IPS-20b (cell line): ENCODE data around the gene GOLGA8B.

Source experiments
- H3K27ac ChIP-seq: one replicate; pipeline ENCODE4 v1.5.1; 2013; ENCODE audit warnings: low read length
- H3K27me3 ChIP-seq: 2 replicates; pipeline ENCODE4 v1.6.1; 2013; ENCODE audit warnings: mild to moderate bottlenecking, low read length, inconsistent platforms; ENCODE audit not compliant: insufficient read depth
- H3K36me3 ChIP-seq: 2 replicates; pipeline ENCODE4 v1.6.1; 2013; ENCODE audit warnings: low read depth, mild to moderate bottlenecking, inconsistent platforms, low read length, moderate library complexity; ENCODE audit not compliant: insufficient read depth
- H3K4me1 ChIP-seq: 2 replicates; pipeline ENCODE4 v1.6.1; 2013; ENCODE audit warnings: mild to moderate bottlenecking, control low read depth, inconsistent platforms, low read length, moderate library complexity; ENCODE audit not compliant: insufficient read depth
- H3K4me3 ChIP-seq: 2 replicates; pipeline ENCODE4 v1.5.1; 2013; ENCODE audit warnings: mild to moderate bottlenecking, low read length, inconsistent platforms
- H3K9ac ChIP-seq: 2 replicates; pipeline ENCODE4 v1.6.1; 2013; ENCODE audit warnings: low read depth, mild to moderate bottlenecking, inconsistent platforms, low read length, moderate library complexity
- H3K9me3 ChIP-seq: 2 replicates; pipeline ENCODE4 v1.6.1; 2013; ENCODE audit warnings: mild to moderate bottlenecking, low read depth, low read length, inconsistent platforms; ENCODE audit not compliant: insufficient read depth

The GOLGA8B gene

GRCh38 chr15:34610354-34610753, 26.9 kb upstream of the GOLGA8B start:
- Histone ChIP-seq H3K27ac (no peak overlapping the region), H3K27me3 (no peaks in the 10 kb centered on the region), H3K9me3 (no peaks in the 10 kb centered on the region), H3K4me1 (no peaks in the 10 kb centered on the region), H3K36me3 (no peaks in the 10 kb centered on the region), H3K4me3 (no peak overlapping the region), H3K9ac (no peak overlapping the region)

GRCh38 chr15:34609102-34610057, 25.9 kb upstream of the GOLGA8B start:
- H3K36me3 ChIP-seq = no peaks in the 10 kb centered on the region
- no peak overlapping the region for H3K4me3 ChIP-seq
- H3K4me1 ChIP-seq = no peaks in the 10 kb centered on the region
- no peak overlapping the region for H3K27ac ChIP-seq
- no peaks in the 10 kb centered on the region for H3K27me3 ChIP-seq
- no peak overlapping the region for H3K9ac ChIP-seq
- no peaks in the 10 kb centered on the region for H3K9me3 ChIP-seq

- Histone ChIP-seq H3K9ac (no peak overlapping the region), H3K27ac (no peak overlapping the region), H3K9me3 (no peaks in the 10 kb centered on the region), H3K27me3 (no peaks in the 10 kb centered on the region), H3K4me1 (no peaks in the 10 kb centered on the region), H3K36me3 (no peaks in the 10 kb centered on the region), H3K4me3 (no peak overlapping the region)
Observed at GRCh38 chr15:34608517-34608916, 25.1 kb upstream of the GOLGA8B start.

GRCh38 chr15:34607832-34608231, 24.4 kb upstream of the GOLGA8B start:
- H3K4me1 ChIP-seq = no peaks in the 10 kb centered on the region
- H3K36me3 ChIP-seq = no peaks in the 10 kb centered on the region
- no peak overlapping the region for H3K9ac ChIP-seq
- no peaks in the 10 kb centered on the region for H3K9me3 ChIP-seq
- no peak overlapping the region for H3K27ac ChIP-seq
- no peak overlapping the region for H3K4me3 ChIP-seq
- H3K27me3 ChIP-seq = no peaks in the 10 kb centered on the region

- Histone ChIP-seq H3K4me3 (no peak overlapping the region), H3K4me1 (no peaks in the 10 kb centered on the region), H3K36me3 (no peaks in the 10 kb centered on the region), H3K27me3 (no peaks in the 10 kb centered on the region), H3K9me3 (no peaks in the 10 kb centered on the region), H3K27ac (no peak overlapping the region), H3K9ac (no peak overlapping the region)
Observed at GRCh38 chr15:34606545-34606944, 23.1 kb upstream of the GOLGA8B start.

GRCh38 chr15:34606131-34606530, 22.7 kb upstream of the GOLGA8B start:
- H3K36me3 ChIP-seq = no peaks in the 10 kb centered on the region
- H3K9ac ChIP-seq = no peak overlapping the region
- no peak overlapping the region for H3K27ac ChIP-seq
- no peaks in the 10 kb centered on the region for H3K27me3 ChIP-seq
- no peaks in the 10 kb centered on the region for H3K9me3 ChIP-seq
- H3K4me1 ChIP-seq = no peaks in the 10 kb centered on the region
- no peak overlapping the region for H3K4me3 ChIP-seq

- Histone ChIP-seq H3K27me3 (no peaks in the 10 kb centered on the region), H3K4me3 (no peak overlapping the region), H3K9ac (no peak overlapping the region), H3K4me1 (no peaks in the 10 kb centered on the region), H3K9me3 (no peaks in the 10 kb centered on the region), H3K27ac (no peak overlapping the region), H3K36me3 (no peaks in the 10 kb centered on the region)
Observed at GRCh38 chr15:34603095-34603494, 19.6 kb upstream of the GOLGA8B start.

- no peaks in the 10 kb centered on the region for H3K9me3 ChIP-seq
- no peak overlapping the region for H3K9ac ChIP-seq
- H3K27me3 ChIP-seq = no peaks in the 10 kb centered on the region
- no peaks in the 10 kb centered on the region for H3K36me3 ChIP-seq
- H3K27ac ChIP-seq = no peak overlapping the region
- H3K4me1 ChIP-seq = no peaks in the 10 kb centered on the region
- no peak overlapping the region for H3K4me3 ChIP-seq
Observed at GRCh38 chr15:34600923-34601322, 17.5 kb upstream of the GOLGA8B start.

GRCh38 chr15:34598799-34599585, 15.5 kb upstream of the GOLGA8B start:
- Histone ChIP-seq H3K9ac (no peak overlapping the region), H3K27me3 (no peaks in the 10 kb centered on the region), H3K27ac (no peak overlapping the region), H3K4me1 (no peaks in the 10 kb centered on the region), H3K36me3 (no peaks in the 10 kb centered on the region), H3K9me3 (no peaks in the 10 kb centered on the region), H3K4me3 (no peak overlapping the region)

GRCh38 chr15:34597316-34597715, 13.9 kb upstream of the GOLGA8B start:
- no peak overlapping the region for H3K9ac ChIP-seq
- no peaks in the 10 kb centered on the region for H3K4me1 ChIP-seq

GRCh38 chr15:34594361-34594760, 10.9 kb upstream of the GOLGA8B start:
- Histone ChIP-seq H3K9ac (no peak overlapping the region), H3K9me3 (no peaks in the 10 kb centered on the region), H3K36me3 (no peaks in the 10 kb centered on the region), H3K4me1 (no peaks in the 10 kb centered on the region), H3K27me3 (no peaks in the 10 kb centered on the region), H3K4me3 (no peak overlapping the region), H3K27ac (no peak overlapping the region)

More at GRCh38 chr15:34597316-34597715, 13.9 kb upstream of the GOLGA8B start:
- Histone ChIP-seq H3K27ac (no peak overlapping the region), H3K4me3 (no peak overlapping the region), H3K36me3 (no peaks in the 10 kb centered on the region), H3K27me3 (no peaks in the 10 kb centered on the region), H3K9me3 (no peaks in the 10 kb centered on the region)

GRCh38 chr15:34591306-34591705, 7.9 kb upstream of the GOLGA8B start:
- no peak overlapping the region for H3K27ac ChIP-seq
- H3K27me3 ChIP-seq = no peaks in the 10 kb centered on the region
- H3K9me3 ChIP-seq = no peaks in the 10 kb centered on the region
- no peak overlapping the region for H3K4me3 ChIP-seq
- no peaks in the 10 kb centered on the region for H3K4me1 ChIP-seq
- no peaks in the 10 kb centered on the region for H3K36me3 ChIP-seq
- no peak overlapping the region for H3K9ac ChIP-seq
